GM18858 (cell line): ENCODE data around the gene TOP2B.
A peak's percentile ranks its signal among the peaks of the same experiment; 100 is the strongest.

ENCODE experiments used
- ATAC-seq: cut with Tn5 transposase; IDR thresholded peaks from one replicate; pipeline ENCODE4 v1.9.1; 2021; ENCODE audit not compliant: unreplicated experiment

The TOP2B gene

GRCh38 chr3:25664812-25665314, at the start of gene TOP2B:
TSS of gene TOP2B (minus strand) at chr3:25664907. CDS start at chr3:25664297, 610 bp downstream.
- ATAC-seq: peak; percentile 85

GRCh38 chr3:25713341-25713985, 48.8 kb upstream of the TOP2B start:
- no peak for ATAC-seq

DNA sequence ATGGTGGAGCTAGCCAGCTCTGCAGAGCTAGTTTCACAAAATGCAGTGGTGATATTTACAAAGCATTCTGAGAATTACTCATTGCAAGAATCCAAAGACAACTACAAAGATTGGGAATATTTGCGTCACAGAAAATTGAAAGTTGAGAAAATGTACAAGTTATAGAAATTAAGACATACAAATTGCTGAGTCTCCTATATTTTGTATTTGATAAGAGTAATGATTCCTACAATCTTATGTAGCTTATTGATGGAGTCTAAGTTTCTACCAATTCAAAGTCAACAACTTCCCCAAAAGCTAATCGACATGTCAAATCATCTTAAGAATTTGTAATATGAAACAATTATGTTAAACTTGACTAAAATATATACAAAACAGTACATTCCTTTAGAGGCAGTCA, 46.4 kb upstream of the TOP2B start:
- no peak for ATAC-seq

- ATAC-seq: no peak
Measured at GRCh38 chr3:25708036-25708435, 43.3 kb upstream of the TOP2B start.

GRCh38 chr3:25707268-25707926, 42.7 kb upstream of the TOP2B start:
- ATAC-seq: no peak

- no peak for ATAC-seq
Measured at GRCh38 chr3:25706213-25706612, 41.5 kb upstream of the TOP2B start.

DNA sequence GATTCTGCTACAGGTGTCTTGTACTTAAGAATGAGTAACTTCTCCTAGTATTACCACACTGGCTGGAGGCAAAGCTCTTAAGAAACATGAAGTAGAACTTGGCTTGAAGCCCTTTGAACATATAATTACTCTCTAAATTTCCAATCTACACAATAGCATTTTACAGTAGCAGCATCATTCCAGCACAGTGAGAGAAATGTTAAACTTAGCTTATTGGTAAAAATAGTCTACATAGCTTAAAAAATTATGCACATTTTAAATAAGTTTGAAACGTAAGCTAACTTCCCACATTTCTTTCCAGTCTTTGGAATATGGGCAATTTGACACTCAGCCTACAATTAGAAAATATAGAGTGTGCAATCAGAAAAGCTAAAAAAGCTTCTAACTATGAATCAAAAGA, 32.8 kb upstream of the TOP2B start:
- ATAC-seq: no peak

DNA sequence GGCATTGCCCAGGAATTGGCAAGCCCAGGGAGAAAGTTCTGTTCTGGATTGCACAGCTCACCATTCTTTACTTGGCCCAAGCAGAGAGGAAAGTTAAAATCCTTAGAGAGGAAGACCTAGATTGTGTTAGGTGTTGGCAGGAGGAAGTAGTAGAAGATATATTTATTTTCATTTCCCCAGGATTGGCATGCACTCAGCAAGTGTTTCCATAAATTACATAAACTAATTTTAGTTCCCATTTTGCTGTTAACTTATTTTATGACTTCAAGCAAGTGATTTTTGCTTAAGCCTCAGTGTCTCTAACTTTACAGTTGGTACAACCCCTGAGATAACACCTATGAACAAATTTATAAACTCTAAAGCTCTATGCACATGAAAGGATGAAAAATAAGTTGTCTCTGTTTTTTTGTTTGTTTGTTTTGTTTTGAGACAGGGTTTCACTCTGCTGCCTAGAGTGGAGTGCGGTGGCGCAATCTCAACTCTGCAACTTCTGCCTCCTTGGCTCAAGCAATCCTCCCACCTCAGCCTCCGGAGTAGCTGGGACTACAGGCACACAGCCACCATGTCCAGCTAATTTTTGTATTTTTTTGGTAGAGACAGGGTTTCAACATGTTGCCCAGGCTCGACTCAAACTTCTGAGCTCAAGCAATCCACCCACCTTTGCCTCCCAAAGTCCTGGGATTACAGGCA, 31.2 kb upstream of the TOP2B start:
- ATAC-seq: no peak

- no peak for ATAC-seq
Measured at GRCh38 chr3:25693238-25693637, 28.5 kb upstream of the TOP2B start.

DNA sequence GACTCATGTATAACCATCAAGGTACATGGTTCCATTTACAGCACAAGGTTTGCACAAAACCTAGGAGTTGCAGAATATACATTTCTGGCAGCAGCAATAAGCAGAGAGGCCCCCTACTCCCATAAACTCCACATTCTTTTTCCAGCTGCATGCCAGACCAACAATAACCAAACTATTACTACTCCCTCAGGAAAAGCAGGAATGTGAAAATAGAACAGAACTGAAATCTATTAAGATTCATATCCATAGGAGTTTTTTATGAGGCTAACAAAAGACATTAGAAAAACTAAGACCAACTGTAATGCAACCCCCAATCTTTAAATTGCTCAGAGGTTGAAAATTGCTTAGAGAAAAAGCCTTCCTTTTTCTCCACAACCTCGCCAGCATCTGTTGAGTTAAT, 27.6 kb upstream of the TOP2B start:
- ATAC-seq: no peak

GRCh38 chr3:25690768-25691533, 26.2 kb upstream of the TOP2B start:
- no peak for ATAC-seq

DNA sequence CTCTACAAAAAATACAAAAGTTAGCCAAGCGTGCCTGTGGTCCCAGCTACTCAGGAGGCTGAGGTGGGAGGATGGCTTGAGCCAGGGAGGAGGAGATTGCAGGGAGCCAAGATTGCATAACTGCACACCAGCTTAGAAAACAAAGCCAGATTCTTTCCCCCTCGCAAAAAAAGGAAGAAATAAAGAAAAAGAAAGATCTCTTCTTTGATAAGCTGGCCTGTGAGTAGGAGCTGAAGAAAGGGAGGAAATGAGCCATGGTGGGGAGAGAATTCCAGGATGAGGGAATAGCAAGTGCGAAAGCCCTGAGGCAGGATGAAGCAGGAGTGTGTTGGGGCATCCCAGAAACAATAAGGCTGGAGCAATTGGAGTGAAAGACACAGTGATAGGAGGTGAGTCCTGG, 24.5 kb upstream of the TOP2B start:
- no peak for ATAC-seq

DNA sequence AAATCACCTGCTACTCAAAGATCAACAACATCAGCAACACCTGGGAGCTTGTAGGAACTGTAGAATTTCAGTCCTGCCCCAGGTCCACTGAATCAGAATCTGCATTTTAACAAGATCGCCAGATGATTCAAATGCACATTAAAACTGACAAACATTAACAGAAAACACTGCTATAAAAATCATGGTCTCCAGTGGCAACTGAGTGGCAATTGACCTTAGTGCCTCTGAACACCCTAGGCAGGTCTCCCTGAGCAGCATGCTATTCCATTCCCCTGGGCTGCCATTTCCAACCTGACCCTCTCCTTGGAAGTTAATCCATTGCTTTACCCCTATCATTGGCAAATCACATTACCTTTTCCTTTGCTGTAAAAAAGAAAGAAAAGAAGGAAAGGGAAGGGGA, 23.0 kb upstream of the TOP2B start:
- ATAC-seq: no peak

DNA sequence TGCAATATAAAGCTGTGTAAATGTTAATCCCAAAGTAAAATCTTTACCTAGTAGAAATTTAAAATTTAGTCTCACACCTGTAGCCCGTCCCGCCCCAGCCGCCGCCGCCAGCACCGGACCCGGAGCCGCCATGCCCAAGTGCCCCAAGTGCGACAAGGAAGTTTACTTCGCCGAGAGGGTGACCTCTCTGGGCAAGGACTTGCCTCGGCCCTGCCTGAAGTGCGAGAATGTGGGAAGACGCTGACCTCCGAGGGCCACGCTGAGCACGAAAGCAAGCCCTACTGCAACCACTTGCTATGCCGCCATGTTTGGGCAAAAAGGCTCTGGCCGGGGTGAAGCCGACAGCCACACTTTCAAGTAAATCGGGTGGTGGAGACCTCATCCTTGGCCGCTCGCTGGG, 22.1 kb upstream of the TOP2B start:
- ATAC-seq: no peak

DNA sequence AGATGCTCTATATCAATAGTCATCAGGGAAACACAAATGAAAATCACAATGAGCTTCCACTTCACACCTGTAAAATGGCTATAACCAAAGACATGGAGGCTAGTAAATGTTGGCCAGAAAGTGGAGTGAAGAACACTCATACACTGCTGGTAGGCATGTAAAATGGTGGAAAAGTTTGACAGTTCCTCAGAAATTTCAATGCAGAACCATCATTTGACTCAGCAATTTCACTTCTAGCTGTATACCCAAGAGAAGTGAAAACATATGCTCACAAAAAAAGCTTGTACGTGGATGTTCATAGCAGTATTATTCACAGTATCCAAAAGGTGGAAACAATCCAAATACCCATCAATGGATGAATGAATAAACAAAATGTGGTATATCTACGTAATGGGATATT, 19.2 kb upstream of the TOP2B start:
- ATAC-seq: no peak

GRCh38 chr3:25683410-25683809, 18.7 kb upstream of the TOP2B start:
- ATAC-seq: no peak

DNA sequence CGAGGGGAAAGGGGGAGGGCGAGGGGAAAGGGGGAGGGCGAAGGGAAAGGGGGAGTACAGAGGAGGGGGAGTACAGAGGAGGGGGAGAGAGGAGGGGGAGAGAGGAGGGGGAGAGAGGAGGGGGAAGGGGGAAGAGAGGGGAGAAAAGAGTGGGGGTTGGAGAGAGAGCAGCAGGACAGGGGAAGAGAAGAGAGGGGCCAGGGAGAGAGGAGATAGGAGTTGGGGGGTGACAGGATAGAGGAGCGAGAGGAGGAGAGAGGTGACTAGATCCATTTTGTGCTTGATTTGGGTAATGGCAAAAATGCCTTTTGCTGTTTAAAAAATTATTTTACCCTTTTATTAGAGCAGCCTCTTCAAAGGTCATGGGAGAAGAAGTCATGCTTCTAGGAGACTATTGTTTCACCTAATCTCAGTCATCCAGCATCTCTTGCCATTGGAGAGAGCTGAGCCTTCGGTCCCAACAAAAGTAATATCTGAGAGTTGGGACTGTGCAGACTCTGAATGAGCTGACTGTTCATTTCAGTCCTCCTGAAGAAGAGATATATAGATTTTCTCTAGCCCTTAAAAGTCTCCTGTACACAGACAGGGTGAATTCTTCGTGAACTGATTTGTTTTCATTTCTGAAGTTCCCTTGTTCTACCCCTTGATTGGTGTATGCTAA, 15.1 kb upstream of the TOP2B start:
- no peak for ATAC-seq

DNA sequence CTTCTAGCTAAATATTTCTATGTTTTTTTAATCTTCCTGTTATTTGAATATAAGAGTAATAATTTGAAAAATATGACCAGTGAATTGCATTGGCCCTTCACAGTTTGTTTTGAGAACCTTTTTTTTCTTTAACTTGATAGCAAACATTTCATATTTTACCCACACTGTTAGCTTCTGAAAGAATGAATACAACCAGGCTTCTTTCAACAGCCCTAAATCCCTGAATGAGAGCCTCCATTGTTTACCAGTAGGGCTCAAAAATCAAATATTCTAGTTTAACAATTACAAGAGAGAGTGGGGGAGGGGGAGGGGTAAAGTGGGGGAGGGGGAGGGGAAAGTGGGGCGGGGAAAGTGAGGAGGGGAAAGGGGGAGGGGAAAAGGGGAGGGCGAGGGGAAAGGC, 14.5 kb upstream of the TOP2B start:
- no peak for ATAC-seq

DNA sequence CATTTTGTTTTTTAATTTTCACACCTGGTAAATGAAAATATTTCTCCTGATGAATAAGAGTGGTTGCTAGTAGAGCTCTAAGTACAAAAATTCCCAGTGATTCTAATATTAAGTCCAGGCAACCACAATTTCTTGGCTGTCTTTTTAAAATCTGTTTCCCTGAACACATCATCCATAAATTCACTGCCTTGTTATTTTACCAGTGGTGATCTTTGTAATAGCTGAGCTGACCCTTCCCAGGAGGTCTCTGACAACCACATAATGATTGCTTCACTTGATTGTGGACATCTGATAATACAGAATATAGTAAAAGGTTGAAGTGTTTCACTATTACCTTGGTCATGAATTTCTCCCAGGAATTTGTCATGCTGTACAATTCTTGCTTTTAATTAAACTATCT, 13.9 kb upstream of the TOP2B start:
- ATAC-seq: no peak

- no peak for ATAC-seq
Measured at GRCh38 chr3:25677121-25677520, 12.4 kb upstream of the TOP2B start.

- no peak for ATAC-seq
Measured at GRCh38 chr3:25674670-25675069, 10.0 kb upstream of the TOP2B start.
